NCI-H1694 treated with DMSO at 0.1 percent for 48 hours (cell line): ENCODE measurements around the gene SLC22A31.
"Not testable (repeated sequence)": the region's sequence is repeated elsewhere in the genome, so short reads cannot be mapped to it uniquely, and the experiment has no call there.

ENCODE experiments used
- DNase-seq: peaks from one replicate; lab custom pipeline; 2025; lab: John Stamatoyannopoulos, UW

The SLC22A31 gene

GRCh38 chr16:89178453-89179147 lies 21.7 kb downstream of the SLC22A31 start:
- no peak for DNase-seq

- no peak for DNase-seq
Measured at GRCh38 chr16:89177501-89177900, 22.8 kb downstream of the SLC22A31 start.

- DNase-seq = no peak
Measured at GRCh38 chr16:89176717-89177116, 23.6 kb downstream of the SLC22A31 start.

GRCh38 chr16:89176147-89176690 lies 24.1 kb downstream of the SLC22A31 start:
- DNase-seq = no peak

GRCh38 chr16:89175280-89176146 lies 24.8 kb downstream of the SLC22A31 start:
- peak; percentile 37 for DNase-seq

GRCh38 chr16:89174877-89175276 lies 25.5 kb downstream of the SLC22A31 start:
- DNase-seq = no peak

GRCh38 chr16:89174055-89174827 lies 26.1 kb downstream of the SLC22A31 start:
- no peak for DNase-seq

- DNase-seq = no peak
Measured at GRCh38 chr16:89173174-89173921, 27.0 kb downstream of the SLC22A31 start.

- DNase-seq = no peak
Measured at GRCh38 chr16:89172528-89173173, 27.7 kb downstream of the SLC22A31 start.

- DNase-seq = no peak
Measured at GRCh38 chr16:89172171-89172527, 28.2 kb downstream of the SLC22A31 start.

GRCh38 chr16:89171216-89172170 lies 28.8 kb downstream of the SLC22A31 start, which contains the start of gene CDH15:
Gene CDH15, plus strand, starts transcription at chr16:89171748. Its CDS starts 84 bp downstream, at chr16:89171832.
- peak; percentile 72 for DNase-seq

GRCh38 chr16:89170346-89171215 lies 29.8 kb downstream of the SLC22A31 start:
- DNase-seq = no peak

- DNase-seq = no peak
Measured at GRCh38 chr16:89169778-89170177, 30.6 kb downstream of the SLC22A31 start.

- DNase-seq = no peak
Measured at GRCh38 chr16:89168381-89169189, 31.8 kb downstream of the SLC22A31 start.

- DNase-seq = no peak
Measured at GRCh38 chr16:89167425-89167941, 32.9 kb downstream of the SLC22A31 start.

GRCh38 chr16:89166696-89167424 lies 33.5 kb downstream of the SLC22A31 start:
- DNase-seq = no peak

- DNase-seq = not testable (repeated sequence)
Measured at GRCh38 chr16:89165681-89165979, 34.7 kb downstream of the SLC22A31 start.
